ENCODE data around the gene TMEM178B. TPM values are rescaled to one million over a fixed set of nuclear protein-coding genes. Genes with fewer than 3 reads are reported as not detected.

The TMEM178B gene
- total RNA-seq, 2 donors from 2014 or later, result 0.92 to 0.95 TPM

DNA sequence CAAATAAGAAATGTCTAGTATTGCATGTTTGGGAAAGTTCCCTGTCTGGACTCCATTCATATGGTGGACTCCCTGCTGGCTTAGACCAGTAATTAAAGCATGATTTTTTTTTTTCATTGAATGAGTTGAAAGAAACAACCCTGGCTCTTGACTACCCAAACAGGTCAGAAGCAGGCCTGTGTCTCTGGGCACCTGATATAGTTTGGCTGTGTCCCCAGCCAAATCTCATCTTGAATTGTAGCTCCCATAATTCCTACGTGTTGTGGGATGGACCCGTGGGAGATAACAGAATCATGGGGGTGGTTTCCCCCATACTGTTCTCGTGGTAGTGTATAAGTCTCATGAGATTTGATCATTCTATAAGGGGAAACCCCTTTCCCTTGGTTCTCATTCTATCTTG lies 206.2 kb downstream of the TMEM178B start:
- Histone ChIP-seq H3K4me3 (no peak overlapping the region), H3K4me1 (ENCODE audit: control insufficient read depth in 1 of 2, low read depth in 2 of 2) (no peaks in the 10 kb centered on the region), H3K27ac (no peak overlapping the region), H3K27me3 (replicated peaks; ENCODE audit: insufficient read depth) (no peaks in the 10 kb centered on the region), H3K36me3 (no peaks in the 10 kb centered on the region), H3K9me3 (no peaks in the 10 kb centered on the region)
- ATAC-seq (ENCODE audit: insufficient number of reproducible peaks, low FRiP score, low read depth) (no peak), DNase-seq (ENCODE audit: low spot score) (no peak)
- no peak for TF ChIP-seq CTCF (IDR thresholded peaks at IDR 0.05)

- H3K36me3 ChIP-seq, result no peaks in the 10 kb centered on the region
- DNase-seq (ENCODE audit: low spot score) (no peak), ATAC-seq (ENCODE audit: insufficient number of reproducible peaks, low FRiP score, low read depth) (no peak)
- H3K27ac ChIP-seq, result no peak overlapping the region
- no peak overlapping the region for H3K4me3 ChIP-seq
- no peaks in the 10 kb centered on the region for H3K9me3 ChIP-seq
- H3K4me1 ChIP-seq (ENCODE audit: control insufficient read depth in 1 of 2, low read depth in 2 of 2), result no peaks in the 10 kb centered on the region
- no peak for TF ChIP-seq CTCF (IDR thresholded peaks at IDR 0.05)
- no peaks in the 10 kb centered on the region for H3K27me3 ChIP-seq (replicated peaks; ENCODE audit: insufficient read depth)
Observed at GRCh38 chr7:141281311-141281710, 207.4 kb downstream of the TMEM178B start.

- Histone ChIP-seq H3K36me3 (no peaks in the 10 kb centered on the region), H3K4me3 (no peak overlapping the region), H3K27me3 (replicated peaks; ENCODE audit: insufficient read depth) (no peaks in the 10 kb centered on the region), H3K9me3 (no peaks in the 10 kb centered on the region), H3K4me1 (ENCODE audit: control insufficient read depth in 1 of 2, low read depth in 2 of 2) (no peaks in the 10 kb centered on the region), H3K27ac (no peak overlapping the region)
- DNase-seq (ENCODE audit: low spot score), result no peak
- no peak for ATAC-seq (ENCODE audit: insufficient number of reproducible peaks, low FRiP score, low read depth)
- TF ChIP-seq CTCF (IDR thresholded peaks at IDR 0.05), result no peak
Observed at GRCh38 chr7:141286522-141286921, 212.7 kb downstream of the TMEM178B start.

DNA sequence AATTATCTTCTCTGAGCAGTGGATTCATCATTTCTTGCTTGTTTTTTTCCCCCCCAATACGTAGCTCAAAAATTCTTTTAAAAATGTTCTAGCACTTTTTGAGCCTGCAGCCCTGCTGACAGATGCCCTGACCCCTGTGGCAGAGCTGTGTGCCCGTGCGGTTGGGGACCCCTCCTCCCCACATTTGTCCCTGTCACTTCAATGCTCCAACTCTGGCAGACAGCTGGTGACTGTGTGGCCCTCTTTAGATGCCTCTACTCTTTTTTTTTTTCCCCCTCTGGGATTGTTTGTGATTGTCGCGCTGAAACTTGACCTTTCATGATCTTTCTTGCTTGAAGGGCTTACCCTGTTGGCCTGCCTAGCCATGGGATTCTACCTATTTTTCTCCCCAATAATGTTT lies 214.1 kb downstream of the TMEM178B start:
- no peaks in the 10 kb centered on the region for H3K9me3 ChIP-seq
- H3K4me3 ChIP-seq, result no peak overlapping the region
- H3K36me3 ChIP-seq, result no peaks in the 10 kb centered on the region
- H3K27me3 ChIP-seq (replicated peaks; ENCODE audit: insufficient read depth), result no peaks in the 10 kb centered on the region
- H3K4me1 ChIP-seq (ENCODE audit: control insufficient read depth in 1 of 2, low read depth in 2 of 2), result no peaks in the 10 kb centered on the region
- no peak for TF ChIP-seq CTCF (IDR thresholded peaks at IDR 0.05)
- H3K27ac ChIP-seq, result no peak overlapping the region
- ATAC-seq (ENCODE audit: insufficient number of reproducible peaks, low FRiP score, low read depth) (no peak), DNase-seq (ENCODE audit: low spot score) (no peak)

DNA sequence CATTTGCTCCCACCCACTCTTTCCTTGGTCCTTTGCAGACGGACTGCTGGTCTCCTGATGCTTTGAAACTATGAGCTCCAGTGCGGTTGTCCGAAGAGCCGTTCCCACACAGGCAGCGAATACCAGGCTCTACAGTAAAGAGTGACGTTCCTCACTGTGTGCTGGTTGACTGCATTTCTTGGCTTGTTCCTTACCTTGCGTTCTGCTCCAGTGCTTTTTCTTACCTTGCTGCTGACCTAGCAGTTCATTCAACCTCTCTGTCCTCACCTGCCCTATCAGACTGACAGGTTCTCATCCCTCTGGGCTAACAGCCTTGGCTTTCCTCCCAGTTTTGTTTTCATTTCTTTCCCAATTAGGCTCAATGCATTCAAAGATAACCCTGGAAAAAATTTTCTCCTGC lies 214.8 kb downstream of the TMEM178B start:
- ATAC-seq (ENCODE audit: insufficient number of reproducible peaks, low FRiP score, low read depth), result no peak
- H3K9me3 ChIP-seq, result no peaks in the 10 kb centered on the region
- H3K4me3 ChIP-seq, result no peak overlapping the region
- no peak for DNase-seq (ENCODE audit: low spot score)
- H3K27ac ChIP-seq, result no peak overlapping the region
- no peaks in the 10 kb centered on the region for H3K4me1 ChIP-seq (ENCODE audit: control insufficient read depth in 1 of 2, low read depth in 2 of 2)
- H3K27me3 ChIP-seq (replicated peaks; ENCODE audit: insufficient read depth), result no peaks in the 10 kb centered on the region
- H3K36me3 ChIP-seq, result no peaks in the 10 kb centered on the region
- no peak for TF ChIP-seq CTCF (IDR thresholded peaks at IDR 0.05)
